ENCODE data around the gene COPS6.
"Not testable (repeated sequence)": the region's sequence is repeated elsewhere in the genome, so short reads cannot be mapped to it uniquely, and the experiment has no call there.

COPS6 gene

GRCh38 chr7:100127866-100128636 is 39.3 kb downstream of the COPS6 start:
- DNase-seq, result no peak

GRCh38 chr7:100128637-100128963 is 39.8 kb downstream of the COPS6 start:
- DNase-seq, result no peak

- not testable (repeated sequence) for DNase-seq
Measured at GRCh38 chr7:100130220-100130607, 41.4 kb downstream of the COPS6 start.

GRCh38 chr7:100130608-100131453 is 42.1 kb downstream of the COPS6 start:
- DNase-seq, result no peak

GRCh38 chr7:100132126-100132525 is 43.4 kb downstream of the COPS6 start:
- no peak for DNase-seq

GRCh38 chr7:100132697-100133151 is 44.0 kb downstream of the COPS6 start:
- peak; percentile 64 for DNase-seq

GRCh38 chr7:100137851-100138760 is 49.3 kb downstream of the COPS6 start:
- no peak for DNase-seq

GRCh38 chr7:100141555-100141949 is 52.8 kb downstream of the COPS6 start:
- no peak for DNase-seq
